KOPT-K1 (cell line): Measurements from ENCODE around the gene MX2.

Experiments used
- H3K27ac ChIP-seq: fragments of 200-600 bp; sonication (generic); 2 replicates; pipeline ENCODE4 v1.5.1; 2016; ENCODE audit warnings: antibody characterized with exemption, mild to moderate bottlenecking, low read depth, low read length; ENCODE audit not compliant: poor library complexity, severe bottlenecking
- H3K36me3 ChIP-seq: fragments of 200-600 bp; sonication (generic); 2 replicates; pipeline ENCODE4 v1.5.1; 2017; ENCODE audit warnings: antibody characterized with exemption, mild to moderate bottlenecking, low read length, moderate library complexity; ENCODE audit not compliant: insufficient read depth
- H3K9me3 ChIP-seq: fragments of 200-600 bp; sonication (generic); 2 replicates; pipeline ENCODE4 v1.5.1; 2017; ENCODE audit warnings: antibody characterized with exemption, low read length, mild to moderate bottlenecking; ENCODE audit not compliant: insufficient read depth, poor library complexity, severe bottlenecking

Gene MX2

DNA sequence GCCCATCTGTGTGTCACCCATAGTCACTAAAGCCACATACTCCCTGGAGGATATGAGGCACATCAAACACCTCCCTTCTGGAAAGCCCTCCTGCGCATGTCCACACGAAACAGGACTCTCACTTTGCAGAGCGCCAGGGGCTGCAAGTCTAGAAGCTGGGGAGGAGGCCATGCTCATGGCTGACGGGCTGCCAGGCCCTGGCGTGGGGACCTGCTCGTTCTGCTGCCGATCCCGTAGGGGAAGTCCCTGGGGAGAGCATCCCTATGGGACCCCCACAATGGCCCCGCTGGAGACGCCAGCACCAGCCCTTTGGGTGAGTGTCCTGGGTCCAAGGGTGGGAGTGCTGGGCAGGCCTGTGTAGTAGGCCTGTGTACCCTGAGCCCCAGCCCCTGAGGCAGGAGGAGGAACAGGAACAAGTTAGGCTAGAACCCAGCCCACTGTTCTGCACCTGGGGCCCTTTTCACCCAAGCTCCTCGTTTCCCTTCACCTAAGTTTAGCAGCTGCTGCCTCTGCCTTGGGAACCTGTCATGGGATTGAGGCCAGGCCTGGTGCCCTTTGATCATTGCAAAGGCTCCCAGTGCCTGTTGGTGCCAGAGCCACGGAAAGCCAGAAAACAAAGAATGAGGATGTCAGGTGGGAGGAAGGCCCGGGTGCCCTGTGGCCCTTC, 35.3 kb upstream of the MX2 start:
- Histone ChIP-seq H3K9me3 (no peaks in the 10 kb centered on the region), H3K36me3 (no peaks in the 10 kb centered on the region), H3K27ac (no peak overlapping the region)

DNA sequence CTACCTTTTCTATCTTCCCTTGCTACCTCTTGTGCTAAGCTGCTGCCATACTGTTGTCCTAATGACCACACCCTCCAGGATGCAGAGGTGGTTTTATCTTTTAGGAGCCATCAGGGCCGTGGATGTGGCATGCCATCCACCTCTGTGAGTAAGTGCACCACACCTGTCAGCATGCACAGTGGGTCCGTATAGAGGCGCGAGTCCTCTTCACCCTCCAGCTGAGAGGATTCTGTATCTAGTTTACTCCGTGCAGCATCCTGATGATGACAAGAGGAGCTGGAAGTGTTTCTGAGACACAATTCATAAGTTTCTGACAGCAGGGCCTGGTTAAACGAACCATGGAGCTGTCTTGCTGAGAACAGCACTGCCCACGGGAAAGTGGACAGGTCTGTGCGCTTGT, 34.1 kb upstream of the MX2 start:
- no peaks in the 10 kb centered on the region for H3K36me3 ChIP-seq
- no peaks in the 10 kb centered on the region for H3K9me3 ChIP-seq
- H3K27ac ChIP-seq, result no peak overlapping the region

DNA sequence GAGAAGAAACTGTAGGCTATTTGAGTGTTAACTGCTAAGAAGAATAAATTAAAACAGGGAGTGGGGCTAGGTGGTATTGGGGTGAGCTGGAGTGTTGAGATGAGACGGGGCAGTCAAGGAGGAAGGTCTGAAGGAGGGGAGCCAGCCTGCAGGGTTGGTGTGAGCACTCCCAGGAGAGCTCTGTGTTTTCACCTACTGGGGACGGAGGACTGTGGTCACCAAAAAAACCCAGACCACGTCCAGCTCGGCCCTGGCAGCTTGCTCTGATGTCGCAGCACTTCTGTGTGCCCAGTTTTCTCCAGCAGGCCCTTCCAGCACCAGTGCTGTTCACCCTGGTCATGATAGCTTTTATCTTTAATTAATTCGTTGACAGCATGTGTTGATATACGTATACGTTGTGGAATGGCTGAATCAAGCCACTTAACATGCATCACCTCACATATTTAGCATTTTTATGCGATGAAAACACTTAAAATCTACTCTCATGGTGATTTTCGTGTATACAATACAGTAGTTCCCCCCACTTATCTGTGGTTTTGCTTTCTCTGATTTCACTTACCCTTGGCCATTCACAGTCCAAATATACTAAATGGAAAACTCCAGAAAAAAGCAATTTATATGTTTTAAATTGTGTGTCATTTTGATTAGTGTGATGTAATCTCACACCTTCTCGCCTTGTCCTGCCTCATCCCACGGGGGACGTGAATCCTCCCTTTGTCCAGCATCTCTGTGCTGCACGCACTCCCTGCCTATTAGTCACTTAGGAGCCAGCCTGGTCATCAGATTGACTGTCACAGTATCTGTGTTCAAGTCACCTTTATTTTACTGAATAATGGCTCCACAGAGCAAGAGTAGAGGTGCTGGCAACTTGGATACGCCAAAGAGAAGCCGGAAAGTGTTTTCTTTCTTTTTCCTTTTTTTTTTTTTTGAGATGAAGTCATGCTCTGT, 32.9 kb upstream of the MX2 start:
- H3K36me3 ChIP-seq, result no peaks in the 10 kb centered on the region
- peaks cover 4% of the 10 kb centered on the region for H3K9me3 ChIP-seq
- H3K27ac ChIP-seq, result no peak overlapping the region

DNA sequence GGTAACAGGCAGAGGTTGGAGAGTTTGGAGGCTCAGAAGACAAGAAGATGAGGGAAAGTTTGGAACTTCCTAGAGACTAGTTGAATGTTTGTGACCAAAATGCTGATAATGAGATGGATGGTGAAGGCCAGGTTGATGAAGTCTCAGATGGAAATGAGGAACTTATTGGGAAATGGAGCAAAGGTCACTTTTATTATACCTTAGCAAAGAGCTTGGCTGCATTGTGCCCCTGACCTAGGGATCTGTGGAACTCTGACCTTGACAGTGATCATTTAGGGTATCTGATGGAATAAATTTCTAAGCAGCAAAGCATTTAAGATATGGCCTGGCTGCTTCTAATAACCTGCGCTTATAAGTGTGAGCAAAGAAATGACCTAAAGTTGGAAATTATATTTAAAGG, 28.1 kb upstream of the MX2 start:
- H3K9me3 ChIP-seq, result peaks cover 17% of the 10 kb centered on the region
- no peaks in the 10 kb centered on the region for H3K36me3 ChIP-seq
- H3K27ac ChIP-seq, result no peak overlapping the region

DNA sequence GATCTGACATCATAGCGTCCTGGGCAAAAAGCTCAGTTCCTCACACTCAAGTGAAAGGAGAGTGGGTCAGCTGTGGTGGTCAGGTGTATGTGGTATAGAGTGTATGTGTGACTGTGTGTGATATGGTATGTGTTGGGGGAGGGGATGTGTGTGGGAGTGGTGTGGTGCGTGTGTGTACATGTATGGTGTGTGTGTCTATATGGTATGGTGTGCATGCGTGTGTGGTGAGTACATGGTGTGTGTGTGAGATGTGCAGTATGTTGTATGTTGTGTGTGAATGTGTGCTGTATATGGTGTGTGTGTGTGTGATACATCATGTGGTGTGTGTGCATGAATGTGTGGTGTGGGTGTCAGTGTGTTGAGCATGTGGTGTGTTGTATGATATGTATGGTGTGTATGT, 24.3 kb upstream of the MX2 start:
- Histone ChIP-seq H3K36me3 (no peaks in the 10 kb centered on the region), H3K27ac (no peak overlapping the region), H3K9me3 (peaks cover 17% of the 10 kb centered on the region)

DNA sequence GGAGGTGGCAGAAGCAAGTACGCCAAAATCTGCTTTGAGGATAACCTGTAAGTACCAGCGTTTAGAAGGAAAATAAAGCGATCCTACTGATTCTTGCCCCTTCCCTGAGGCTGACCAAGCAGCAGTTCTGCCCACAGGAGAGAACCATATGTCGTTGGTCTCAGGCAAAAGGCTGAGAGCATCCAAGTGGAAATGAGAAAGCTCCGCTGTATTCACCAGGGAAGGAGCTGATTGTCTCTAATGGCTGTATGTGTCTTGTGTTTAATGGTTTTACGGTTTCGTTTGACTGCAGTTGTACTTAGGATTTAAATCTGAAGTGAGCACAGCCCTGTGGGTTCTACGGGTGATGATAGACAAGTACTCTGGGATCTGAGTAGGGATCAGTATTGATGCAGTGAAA, 23.4 kb upstream of the MX2 start:
- no peak overlapping the region for H3K27ac ChIP-seq
- H3K9me3 ChIP-seq, result peaks cover 17% of the 10 kb centered on the region

DNA sequence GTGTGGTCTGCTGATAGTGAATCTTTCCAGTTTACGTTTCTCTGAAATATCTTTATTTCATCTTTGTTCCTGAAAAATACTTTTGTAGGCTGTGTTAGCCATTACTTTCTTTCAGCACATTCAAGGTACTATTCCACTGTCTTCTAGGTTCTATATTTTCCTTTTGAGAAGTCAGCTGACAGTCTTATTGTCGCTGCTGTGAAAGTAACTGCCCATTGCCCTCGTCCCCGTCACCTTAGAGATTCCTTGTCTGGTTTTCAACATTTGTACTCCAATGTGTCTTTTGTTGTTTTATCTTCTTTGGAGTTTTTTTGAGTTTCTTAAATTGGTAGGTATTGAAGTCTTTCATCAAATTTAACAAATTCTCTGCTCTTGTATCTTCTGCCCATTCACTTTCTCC, 19.8 kb upstream of the MX2 start:
- Histone ChIP-seq H3K27ac (no peak overlapping the region), H3K36me3 (no peaks in the 10 kb centered on the region), H3K9me3 (no peaks in the 10 kb centered on the region)

More for the DNA sequence above, 23.4 kb upstream of the MX2 start:
- no peaks in the 10 kb centered on the region for H3K36me3 ChIP-seq

DNA sequence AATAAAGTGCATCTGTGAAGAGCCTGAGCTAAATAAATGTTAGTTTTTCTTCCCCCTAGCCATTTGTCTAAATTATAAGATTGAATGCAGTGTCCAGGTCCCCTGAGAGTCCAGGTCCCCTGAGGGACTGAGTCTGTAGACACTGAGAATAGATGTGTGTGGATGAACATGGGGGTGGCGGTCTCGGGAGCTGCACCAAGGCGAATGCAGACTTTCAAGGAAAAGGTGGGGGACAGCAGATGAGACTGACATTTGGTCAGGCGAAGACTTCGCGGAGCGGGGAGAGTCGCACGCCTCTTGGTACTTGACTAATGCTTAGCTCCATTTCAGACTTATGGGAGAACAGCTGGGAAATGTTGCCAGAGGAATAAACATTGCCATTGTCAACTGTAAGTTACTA, 17.7 kb upstream of the MX2 start:
- Histone ChIP-seq H3K9me3 (no peaks in the 10 kb centered on the region), H3K27ac (no peak overlapping the region), H3K36me3 (no peaks in the 10 kb centered on the region)

DNA sequence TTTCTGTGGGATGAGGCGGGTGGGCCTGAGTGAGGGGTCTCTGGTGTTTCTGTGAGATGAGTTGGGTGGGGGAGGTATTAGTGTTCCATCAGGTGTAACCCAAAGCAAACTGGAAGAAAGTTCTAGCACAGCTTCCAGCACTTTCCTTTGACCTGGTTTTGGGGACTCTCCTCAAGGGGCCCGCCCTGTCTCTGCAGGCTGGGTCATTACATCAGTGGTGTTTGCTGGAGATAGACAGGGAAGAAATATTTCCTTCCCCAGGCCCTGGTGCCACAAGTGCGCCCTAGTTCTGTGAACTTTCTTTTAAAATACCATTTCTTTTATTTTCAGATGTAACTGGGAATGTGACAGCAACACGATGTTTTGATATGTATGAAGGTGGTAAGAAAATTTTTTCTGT, 16.5 kb upstream of the MX2 start:
- Histone ChIP-seq H3K27ac (no peak overlapping the region), H3K36me3 (no peaks in the 10 kb centered on the region), H3K9me3 (no peaks in the 10 kb centered on the region)

DNA sequence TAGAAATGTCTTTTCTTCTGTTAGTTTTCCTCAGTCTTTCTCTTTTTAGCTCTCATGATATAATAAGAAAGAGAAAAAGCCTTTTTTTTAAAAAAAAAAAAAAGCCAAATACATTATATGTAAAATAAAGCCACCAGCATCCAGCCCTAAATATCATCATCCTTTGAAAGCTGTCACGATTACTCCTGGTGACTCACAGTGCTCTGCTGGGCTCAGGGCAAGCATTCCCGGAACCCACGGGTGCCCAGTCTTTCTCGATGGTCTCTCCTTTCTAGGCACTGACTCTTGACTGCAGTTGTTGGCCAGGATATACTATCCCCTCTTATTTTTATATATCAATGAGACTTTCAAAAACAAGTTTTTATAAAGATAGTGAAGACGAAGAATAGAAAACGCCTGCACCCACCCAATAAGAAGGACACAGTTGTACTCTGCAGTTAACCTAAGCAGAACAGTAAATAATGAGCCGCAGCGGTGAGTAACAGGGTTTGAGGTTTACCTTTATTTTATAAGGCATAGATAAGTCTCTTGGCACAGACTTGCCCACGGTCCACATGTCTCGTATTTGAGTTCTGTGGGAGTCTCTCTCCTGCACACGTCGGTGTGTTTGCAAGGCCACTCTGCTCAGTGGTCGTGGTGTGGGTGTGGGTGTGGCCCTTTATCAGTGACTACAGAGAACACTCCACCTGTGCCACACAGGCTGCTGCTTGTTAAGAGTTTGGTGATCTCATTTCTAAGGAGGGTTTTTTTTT, 15.7 kb upstream of the MX2 start:
- no peaks in the 10 kb centered on the region for H3K9me3 ChIP-seq
- no peak overlapping the region for H3K27ac ChIP-seq
- no peaks in the 10 kb centered on the region for H3K36me3 ChIP-seq

DNA sequence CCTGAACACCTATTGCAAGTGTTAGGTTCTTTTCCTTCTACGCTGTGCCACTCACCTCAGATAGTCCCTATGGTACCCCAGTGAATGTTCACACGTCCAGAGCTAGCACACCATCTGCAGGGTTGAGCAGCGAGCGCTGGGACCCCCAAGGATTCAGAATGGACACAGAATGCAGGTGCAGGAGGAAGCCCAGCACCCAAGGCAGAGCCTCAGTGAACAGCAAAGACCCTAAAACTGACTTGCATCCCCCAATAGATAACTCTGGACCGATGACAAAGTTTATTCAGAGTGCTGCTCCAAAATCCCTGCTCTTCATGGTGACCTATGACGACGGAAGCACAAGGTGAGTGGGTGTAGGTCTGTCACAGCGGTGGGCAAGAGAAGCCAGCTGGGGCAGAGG, 15.1 kb upstream of the MX2 start:
- no peaks in the 10 kb centered on the region for H3K9me3 ChIP-seq
- H3K27ac ChIP-seq, result no peak overlapping the region
- H3K36me3 ChIP-seq, result no peaks in the 10 kb centered on the region

DNA sequence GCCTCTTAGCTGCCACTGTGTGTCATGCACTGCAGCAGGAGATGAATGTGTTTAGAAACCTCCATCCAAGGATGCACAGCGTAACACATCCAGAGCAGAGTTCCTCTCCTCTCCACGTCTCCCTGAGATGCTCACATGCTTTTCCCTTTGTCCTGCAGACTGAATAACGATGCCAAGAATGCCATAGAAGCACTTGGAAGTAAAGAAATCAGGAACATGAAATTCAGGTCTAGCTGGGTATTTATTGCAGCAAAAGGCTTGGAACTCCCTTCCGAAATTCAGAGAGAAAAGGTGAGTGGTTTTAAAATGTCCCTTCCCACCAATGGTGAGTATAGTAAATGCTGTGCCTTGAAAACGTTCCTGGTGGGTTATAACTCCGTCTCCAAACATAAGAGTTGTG, 13.4 kb upstream of the MX2 start:
- Histone ChIP-seq H3K27ac (no peak overlapping the region), H3K9me3 (no peaks in the 10 kb centered on the region), H3K36me3 (no peaks in the 10 kb centered on the region)

DNA sequence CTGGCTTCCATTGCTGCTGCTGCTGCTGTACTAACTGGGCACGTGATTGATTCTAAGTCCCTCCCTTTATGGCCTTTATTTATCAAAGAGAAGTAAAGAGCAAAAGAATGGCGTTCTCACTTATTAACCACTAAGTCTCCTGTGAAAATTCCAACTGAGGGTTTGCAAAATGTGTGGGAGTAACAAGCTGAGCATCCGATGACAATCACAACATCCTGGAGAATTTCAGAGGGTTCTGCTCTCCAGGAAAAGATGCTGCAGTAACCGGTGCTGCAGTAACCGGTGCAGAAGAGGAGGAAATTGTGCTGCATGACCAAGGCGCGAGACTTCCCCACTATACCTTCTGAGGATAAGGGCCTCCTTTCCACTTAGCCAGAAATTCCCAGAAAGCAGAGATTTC, 12.7 kb upstream of the MX2 start:
- Histone ChIP-seq H3K9me3 (no peaks in the 10 kb centered on the region), H3K27ac (no peak overlapping the region), H3K36me3 (no peaks in the 10 kb centered on the region)

DNA sequence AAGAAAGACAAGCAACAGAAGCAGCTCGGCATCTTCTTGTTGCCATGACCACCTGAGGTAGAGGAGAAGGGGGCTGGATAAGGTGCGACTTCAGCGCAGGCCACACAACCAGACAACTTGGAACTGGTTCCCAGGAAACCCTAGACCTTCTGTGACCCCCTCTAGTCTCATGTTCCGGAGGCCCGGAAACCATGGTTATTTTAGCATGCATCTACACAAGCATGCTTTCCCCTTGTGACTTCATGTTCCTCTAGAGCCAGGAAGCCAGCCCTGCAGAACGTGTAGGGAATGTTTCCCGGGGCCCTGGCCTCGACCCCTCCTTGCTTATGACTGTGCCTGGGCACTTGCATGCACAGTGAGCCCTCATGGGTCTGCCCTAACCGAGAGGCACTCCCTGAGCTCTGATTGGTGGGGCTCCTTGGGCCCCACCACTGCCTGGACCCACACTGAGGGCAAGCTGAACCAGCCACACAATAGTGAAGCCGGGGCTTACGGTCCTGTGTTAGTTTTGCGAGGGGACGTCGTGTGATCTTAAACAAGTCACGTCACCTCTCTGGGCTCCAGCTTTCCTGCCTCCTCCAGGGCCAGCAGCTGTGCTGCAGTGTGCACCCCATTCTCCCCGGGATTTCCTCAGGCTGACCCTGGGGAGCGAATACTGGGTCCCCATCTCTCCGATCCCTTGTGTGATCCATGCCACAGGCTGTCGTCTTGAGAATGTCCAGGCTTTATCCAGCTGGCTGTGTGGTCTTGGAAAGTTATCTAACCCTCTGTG, 12.0 kb upstream of the MX2 start:
- H3K36me3 ChIP-seq, result no peaks in the 10 kb centered on the region

More for the DNA sequence above, 12.0 kb upstream of the MX2 start:
- Histone ChIP-seq H3K27ac (no peak overlapping the region), H3K9me3 (no peaks in the 10 kb centered on the region)
